Measurements from ENCODE around the gene ARHGAP44. TPM values are rescaled to one million over a fixed set of nuclear protein-coding genes. Genes with fewer than 3 reads are reported as not detected.
A peak's percentile ranks its signal among the peaks of the same experiment; 100 is the strongest.

ARHGAP44 gene
- total and polyA plus RNA-seq, 4 donors, result 0.14 to 1.3 (median 0.42) TPM

DNA sequence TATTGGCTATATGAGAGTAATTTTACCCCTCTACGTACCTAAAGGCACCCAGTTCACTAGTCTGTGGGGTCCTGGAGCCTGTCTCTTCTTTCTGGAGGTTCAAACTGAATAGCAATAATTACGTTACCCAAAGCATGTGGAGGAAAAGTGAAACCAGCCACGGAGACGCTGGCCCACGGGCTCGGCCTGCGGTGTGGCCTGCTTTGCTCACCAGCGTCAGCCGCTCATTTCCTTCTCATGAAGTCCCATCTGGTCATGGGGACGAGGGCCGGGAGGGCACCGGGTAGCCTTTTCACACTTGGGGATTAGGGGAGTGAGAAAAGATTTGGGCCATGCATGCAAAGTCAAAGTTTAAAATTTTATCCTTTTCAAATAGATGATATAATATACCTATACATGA, 201.6 kb downstream of the ARHGAP44 start:
- 73% methylated on average over 12 of the region's 12 CpGs for WGBS
- H3K4me3 ChIP-seq (ENCODE audit: low read depth in 1 of 3, low read length in 3 of 3), result no peak overlapping the region

DNA sequence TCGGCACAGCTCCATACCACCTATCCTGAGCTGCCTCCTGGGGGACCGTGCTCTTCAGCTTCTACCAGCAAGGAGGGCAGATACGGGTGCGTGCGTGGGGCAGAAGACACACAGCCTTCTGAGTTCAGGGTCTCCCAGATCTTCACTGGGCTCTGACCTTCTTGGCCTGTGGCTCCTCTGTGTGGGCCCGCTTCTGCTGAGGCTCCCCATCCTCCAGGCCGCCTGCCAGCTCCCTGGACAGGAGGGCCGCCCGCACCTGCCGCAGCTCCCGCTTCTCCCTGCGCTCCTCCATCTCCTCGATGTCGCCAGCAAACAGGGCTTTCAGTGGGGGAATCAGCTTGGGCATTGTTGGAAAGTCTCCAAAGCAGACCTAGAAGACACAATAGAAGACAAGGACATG, 203.4 kb downstream of the ARHGAP44 start:
- H3K9me3 ChIP-seq (ENCODE audit: control insufficient read depth in 4 of 4, low read length in 3 of 4), result no peaks in the 10 kb centered on the region
- TF ChIP-seq SP1 (IDR thresholded peaks at IDR 0.05) (no peak), NR2F2 (IDR thresholded peaks at IDR 0.05) (no peak), RAD21 (IDR thresholded peaks at IDR 0.05) (no peak), HNF4A (conservative IDR thresholded peaks at IDR 0.05) (no peak), TAF1 (conservative IDR thresholded peaks at IDR 0.05) (no peak), HNF4G (IDR thresholded peaks at IDR 0.05) (no peak), GABPA (IDR thresholded peaks at IDR 0.05 in 1 of 2, conservative IDR thresholded peaks at IDR 0.05 in 1 of 2) (no peak), FOXA2 (IDR thresholded peaks at IDR 0.05) (no peak), JUND (IDR thresholded peaks at IDR 0.05) (no peak)
- TF ChIP-seq, protein P1, sequence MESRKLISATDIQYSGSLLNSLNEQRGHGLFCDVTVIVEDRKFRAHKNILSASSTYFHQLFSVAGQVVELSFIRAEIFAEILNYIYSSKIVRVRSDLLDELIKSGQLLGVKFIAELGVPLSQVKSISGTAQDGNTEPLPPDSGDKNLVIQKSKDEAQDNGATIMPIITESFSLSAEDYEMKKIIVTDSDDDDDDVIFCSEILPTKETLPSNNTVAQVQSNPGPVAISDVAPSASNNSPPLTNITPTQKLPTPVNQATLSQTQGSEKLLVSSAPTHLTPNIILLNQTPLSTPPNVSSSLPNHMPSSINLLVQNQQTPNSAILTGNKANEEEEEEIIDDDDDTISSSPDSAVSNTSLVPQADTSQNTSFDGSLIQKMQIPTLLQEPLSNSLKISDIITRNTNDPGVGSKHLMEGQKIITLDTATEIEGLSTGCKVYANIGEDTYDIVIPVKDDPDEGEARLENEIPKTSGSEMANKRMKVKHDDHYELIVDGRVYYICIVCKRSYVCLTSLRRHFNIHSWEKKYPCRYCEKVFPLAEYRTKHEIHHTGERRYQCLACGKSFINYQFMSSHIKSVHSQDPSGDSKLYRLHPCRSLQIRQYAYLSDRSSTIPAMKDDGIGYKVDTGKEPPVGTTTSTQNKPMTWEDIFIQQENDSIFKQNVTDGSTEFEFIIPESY (IDR thresholded peaks at IDR 0.05), result no peak
- TF ChIP-seq, protein P2, sequence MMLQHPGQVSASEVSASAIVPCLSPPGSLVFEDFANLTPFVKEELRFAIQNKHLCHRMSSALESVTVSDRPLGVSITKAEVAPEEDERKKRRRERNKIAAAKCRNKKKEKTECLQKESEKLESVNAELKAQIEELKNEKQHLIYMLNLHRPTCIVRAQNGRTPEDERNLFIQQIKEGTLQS (IDR thresholded peaks at IDR 0.05), result no peak
- TF ChIP-seq, protein P3, sequence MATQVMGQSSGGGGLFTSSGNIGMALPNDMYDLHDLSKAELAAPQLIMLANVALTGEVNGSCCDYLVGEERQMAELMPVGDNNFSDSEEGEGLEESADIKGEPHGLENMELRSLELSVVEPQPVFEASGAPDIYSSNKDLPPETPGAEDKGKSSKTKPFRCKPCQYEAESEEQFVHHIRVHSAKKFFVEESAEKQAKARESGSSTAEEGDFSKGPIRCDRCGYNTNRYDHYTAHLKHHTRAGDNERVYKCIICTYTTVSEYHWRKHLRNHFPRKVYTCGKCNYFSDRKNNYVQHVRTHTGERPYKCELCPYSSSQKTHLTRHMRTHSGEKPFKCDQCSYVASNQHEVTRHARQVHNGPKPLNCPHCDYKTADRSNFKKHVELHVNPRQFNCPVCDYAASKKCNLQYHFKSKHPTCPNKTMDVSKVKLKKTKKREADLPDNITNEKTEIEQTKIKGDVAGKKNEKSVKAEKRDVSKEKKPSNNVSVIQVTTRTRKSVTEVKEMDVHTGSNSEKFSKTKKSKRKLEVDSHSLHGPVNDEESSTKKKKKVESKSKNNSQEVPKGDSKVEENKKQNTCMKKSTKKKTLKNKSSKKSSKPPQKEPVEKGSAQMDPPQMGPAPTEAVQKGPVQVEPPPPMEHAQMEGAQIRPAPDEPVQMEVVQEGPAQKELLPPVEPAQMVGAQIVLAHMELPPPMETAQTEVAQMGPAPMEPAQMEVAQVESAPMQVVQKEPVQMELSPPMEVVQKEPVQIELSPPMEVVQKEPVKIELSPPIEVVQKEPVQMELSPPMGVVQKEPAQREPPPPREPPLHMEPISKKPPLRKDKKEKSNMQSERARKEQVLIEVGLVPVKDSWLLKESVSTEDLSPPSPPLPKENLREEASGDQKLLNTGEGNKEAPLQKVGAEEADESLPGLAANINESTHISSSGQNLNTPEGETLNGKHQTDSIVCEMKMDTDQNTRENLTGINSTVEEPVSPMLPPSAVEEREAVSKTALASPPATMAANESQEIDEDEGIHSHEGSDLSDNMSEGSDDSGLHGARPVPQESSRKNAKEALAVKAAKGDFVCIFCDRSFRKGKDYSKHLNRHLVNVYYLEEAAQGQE (IDR thresholded peaks at IDR 0.05), result no peak
- TF ChIP-seq, protein P4, sequence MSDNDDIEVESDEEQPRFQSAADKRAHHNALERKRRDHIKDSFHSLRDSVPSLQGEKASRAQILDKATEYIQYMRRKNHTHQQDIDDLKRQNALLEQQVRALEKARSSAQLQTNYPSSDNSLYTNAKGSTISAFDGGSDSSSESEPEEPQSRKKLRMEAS (IDR thresholded peaks at IDR 0.05), result no peak
- TF ChIP-seq, protein P5, sequence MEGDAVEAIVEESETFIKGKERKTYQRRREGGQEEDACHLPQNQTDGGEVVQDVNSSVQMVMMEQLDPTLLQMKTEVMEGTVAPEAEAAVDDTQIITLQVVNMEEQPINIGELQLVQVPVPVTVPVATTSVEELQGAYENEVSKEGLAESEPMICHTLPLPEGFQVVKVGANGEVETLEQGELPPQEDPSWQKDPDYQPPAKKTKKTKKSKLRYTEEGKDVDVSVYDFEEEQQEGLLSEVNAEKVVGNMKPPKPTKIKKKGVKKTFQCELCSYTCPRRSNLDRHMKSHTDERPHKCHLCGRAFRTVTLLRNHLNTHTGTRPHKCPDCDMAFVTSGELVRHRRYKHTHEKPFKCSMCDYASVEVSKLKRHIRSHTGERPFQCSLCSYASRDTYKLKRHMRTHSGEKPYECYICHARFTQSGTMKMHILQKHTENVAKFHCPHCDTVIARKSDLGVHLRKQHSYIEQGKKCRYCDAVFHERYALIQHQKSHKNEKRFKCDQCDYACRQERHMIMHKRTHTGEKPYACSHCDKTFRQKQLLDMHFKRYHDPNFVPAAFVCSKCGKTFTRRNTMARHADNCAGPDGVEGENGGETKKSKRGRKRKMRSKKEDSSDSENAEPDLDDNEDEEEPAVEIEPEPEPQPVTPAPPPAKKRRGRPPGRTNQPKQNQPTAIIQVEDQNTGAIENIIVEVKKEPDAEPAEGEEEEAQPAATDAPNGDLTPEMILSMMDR (IDR thresholded peaks at IDR 0.05; ENCODE audit: low read depth, low read length, missing input control), result no peak
- no peak overlapping the region for H3K27ac ChIP-seq (ENCODE audit: low read depth in 1 of 2, low read length in 2 of 2)
- no peak for DNase-seq (ENCODE audit: low spot score)
- no peak overlapping the region for H3K9ac ChIP-seq (ENCODE audit: low read depth in 1 of 2, low read length in 2 of 2)
- H3K27me3 ChIP-seq (ENCODE audit: control insufficient read depth in 4 of 4, insufficient read depth in 4 of 4, low read length in 3 of 4), result no peaks in the 10 kb centered on the region
- WGBS, result 98% methylated on average over 14 of the region's 14 CpGs
- peaks cover 5 to 39% (median 24%) of the 10 kb centered on the region in 4 donors for H3K4me1 ChIP-seq (ENCODE audit: control insufficient read depth in 4 of 4, insufficient read depth in 4 of 4, low read length in 3 of 4)
- no peak overlapping the region for H3K4me3 ChIP-seq (ENCODE audit: low read depth in 1 of 3, low read length in 3 of 3)
- peaks cover 22 to 60% (median 52%) of the 10 kb centered on the region in 4 donors for H3K36me3 ChIP-seq (ENCODE audit: control insufficient read depth in 4 of 4, insufficient read depth in 3 of 4, low read depth in 1 of 4, low read length in 3 of 4)

More for the DNA sequence above, 201.6 kb downstream of the ARHGAP44 start:
- Histone ChIP-seq H3K36me3 (ENCODE audit: control insufficient read depth in 4 of 4, insufficient read depth in 3 of 4, low read depth in 1 of 4, low read length in 3 of 4) (peaks cover 11 to 43% (median 36%) of the 10 kb centered on the region in 4 donors), H3K27ac (ENCODE audit: low read depth in 1 of 2, low read length in 2 of 2) (peak overlapping the region; percentile 63 to 75), H3K27me3 (ENCODE audit: control insufficient read depth in 4 of 4, insufficient read depth in 4 of 4, low read length in 3 of 4) (no peaks in the 10 kb centered on the region), H3K9me3 (ENCODE audit: control insufficient read depth in 4 of 4, low read length in 3 of 4) (no peaks in the 10 kb centered on the region), H3K4me1 (ENCODE audit: control insufficient read depth in 4 of 4, insufficient read depth in 4 of 4, low read length in 3 of 4) (peaks cover 5 to 41% (median 25%) of the 10 kb centered on the region in 4 donors), H3K9ac (ENCODE audit: low read depth in 1 of 2, low read length in 2 of 2) (peak overlapping the region in 1 of 2 donors; percentile 60)
- TF ChIP-seq, protein P4 (IDR thresholded peaks at IDR 0.05), result no peak
- TF ChIP-seq FOXA1 (IDR thresholded peaks at IDR 0.05), result no peak
- no peak for TF ChIP-seq HNF4G (IDR thresholded peaks at IDR 0.05)
- TF ChIP-seq SP1 (IDR thresholded peaks at IDR 0.05), result no peak
- TF ChIP-seq, protein P5 (IDR thresholded peaks at IDR 0.05; ENCODE audit: low read depth, low read length, missing input control), result no peak
- TF ChIP-seq GABPA (IDR thresholded peaks at IDR 0.05 in 1 of 2, conservative IDR thresholded peaks at IDR 0.05 in 1 of 2), result no peak
- no peak for TF ChIP-seq HNF4A (conservative IDR thresholded peaks at IDR 0.05)
- TF ChIP-seq EGR1 (IDR thresholded peaks at IDR 0.05; ENCODE audit: low read depth in 2 of 2), result no peak
- no peak for TF ChIP-seq JUND (IDR thresholded peaks at IDR 0.05)
- TF ChIP-seq TAF1 (conservative IDR thresholded peaks at IDR 0.05), result no peak
- TF ChIP-seq, protein P2 (IDR thresholded peaks at IDR 0.05), result no peak
- no peak for TF ChIP-seq YY1 (IDR thresholded peaks at IDR 0.05)
- TF ChIP-seq FOXA2 (IDR thresholded peaks at IDR 0.05), result no peak
- TF ChIP-seq NR2F2 (IDR thresholded peaks at IDR 0.05), result no peak
- no peak for DNase-seq (ENCODE audit: low spot score)
